Fibroblast of villous mesenchyme (primary cell): ENCODE data around the gene SMCP. TPM values are rescaled to one million over a fixed set of nuclear protein-coding genes. Genes with fewer than 3 reads are reported as not detected.

ENCODE experiments used
- DNase-seq: peaks from one replicate; pipeline ENCODE4 v3.0.0-alpha.2; 2010; ENCODE audit warnings: low read depth
- H3K4me3 ChIP-seq: 2 replicates; pipeline ENCODE4 v1.5.1; 2011; ENCODE audit warnings: low read depth, mild to moderate bottlenecking, low read length
- CTCF ChIP-seq: IDR thresholded peaks from 2 replicates; pipeline ENCODE4 v1.5.1; 2012; ENCODE audit warnings: low read depth, mild to moderate bottlenecking, low read length; ENCODE audit not compliant: insufficient read depth
- total RNA-seq: library from RNA; depleted of rRNA; stranded (reverse); fragments of >200 nt; gene quantifications from 2 replicates; pipeline ENCODE4 v1.2.3, GENCODE V29; 2012

The SMCP gene
- total RNA-seq, 1 donor: not detected

GRCh38 chr1:152876827-152877226, 1.3 kb upstream of the SMCP start:
- no peak overlapping the region for H3K4me3 ChIP-seq
- no peak for DNase-seq
- TF ChIP-seq CTCF: no peak

- H3K4me3 ChIP-seq: no peak overlapping the region
- DNase-seq: no peak
- no peak for TF ChIP-seq CTCF
Observed at GRCh38 chr1:152879559-152880198, 1.6 kb downstream of the SMCP start.

GRCh38 chr1:152880316-152880715, 2.2 kb downstream of the SMCP start:
- DNase-seq: no peak
- no peak overlapping the region for H3K4me3 ChIP-seq
- TF ChIP-seq CTCF: no peak

- no peak for TF ChIP-seq CTCF
- no peak overlapping the region for H3K4me3 ChIP-seq
Observed at GRCh38 chr1:152880907-152881306, 2.8 kb downstream of the SMCP start.

GRCh38 chr1:152884085-152884484, 6.0 kb downstream of the SMCP start:
- no peak for TF ChIP-seq CTCF
- no peak overlapping the region for H3K4me3 ChIP-seq
- DNase-seq: no peak

More at GRCh38 chr1:152880907-152881306, 2.8 kb downstream of the SMCP start:
- DNase-seq: no peak

GRCh38 chr1:152884506-152884905, 6.4 kb downstream of the SMCP start:
- no peak for TF ChIP-seq CTCF
- no peak for DNase-seq
- H3K4me3 ChIP-seq: no peak overlapping the region

- no peak for DNase-seq
- TF ChIP-seq CTCF: no peak
- H3K4me3 ChIP-seq: no peak overlapping the region
Observed at GRCh38 chr1:152884966-152885624, 7.0 kb downstream of the SMCP start.
